HG03342 (cell line): ENCODE measurements around the gene ATAD3A.

Experiments
- ATAC-seq: cut with Tn5 transposase; IDR thresholded peaks from one replicate; pipeline ENCODE4 v1.9.1; 2021; ENCODE audit warnings: mild to moderate bottlenecking, moderate library complexity; ENCODE audit not compliant: unreplicated experiment

The ATAD3A gene

GRCh38 chr1:1537626-1538250, 25.8 kb downstream of the ATAD3A start:
- no peak for ATAC-seq

GRCh38 chr1:1538334-1538733, 26.4 kb downstream of the ATAD3A start:
- ATAC-seq: no peak

GRCh38 chr1:1538989-1539309, 27.0 kb downstream of the ATAD3A start:
- ATAC-seq: no peak

GRCh38 chr1:1539310-1540089, 27.5 kb downstream of the ATAD3A start:
- no peak for ATAC-seq

GRCh38 chr1:1540090-1540817, 28.3 kb downstream of the ATAD3A start, which contains the start of gene TMEM240:
TSS of gene TMEM240 (minus strand) at chr1:1540624. CDS start at chr1:1540346, 278 bp downstream.
- ATAC-seq: no peak

GRCh38 chr1:1540818-1541628, 29.1 kb downstream of the ATAD3A start:
- ATAC-seq: no peak

GRCh38 chr1:1541956-1542765, 30.2 kb downstream of the ATAD3A start:
- no peak for ATAC-seq

- no peak for ATAC-seq
These were observed 31.1 kb downstream of the ATAD3A start for GRCh38 chr1:1542766-1543705.

- no peak for ATAC-seq
These were observed 31.7 kb downstream of the ATAD3A start for GRCh38 chr1:1543706-1544099.

- no peak for ATAC-seq
These were observed 32.6 kb downstream of the ATAD3A start for GRCh38 chr1:1544544-1544943.

GRCh38 chr1:1545946-1546737, 34.2 kb downstream of the ATAD3A start:
- ATAC-seq: no peak

GRCh38 chr1:1547011-1547410, 35.0 kb downstream of the ATAD3A start:
- no peak for ATAC-seq

- no peak for ATAC-seq
These were observed 35.5 kb downstream of the ATAD3A start for GRCh38 chr1:1547476-1547875.

GRCh38 chr1:1548591-1548990, 36.6 kb downstream of the ATAD3A start:
- ATAC-seq: no peak

GRCh38 chr1:1550087-1550486, 38.1 kb downstream of the ATAD3A start:
- ATAC-seq: no peak

- no peak for ATAC-seq
These were observed 38.9 kb downstream of the ATAD3A start for GRCh38 chr1:1550591-1551432.

GRCh38 chr1:1551524-1552262, 39.7 kb downstream of the ATAD3A start:
- ATAC-seq: no peak
